Smooth muscle cell of the pulmonary artery (primary cell): ENCODE data around the gene NDRG4. TPM values are rescaled to one million over a fixed set of nuclear protein-coding genes. Genes with fewer than 3 reads are reported as not detected.

Experiments
- total RNA-seq: library from RNA; depleted of rRNA; stranded (reverse); fragments of >200 nt; gene quantifications from 2 replicates; pipeline ENCODE4 v1.2.3, GENCODE V29; 2014

Gene NDRG4, protein sequence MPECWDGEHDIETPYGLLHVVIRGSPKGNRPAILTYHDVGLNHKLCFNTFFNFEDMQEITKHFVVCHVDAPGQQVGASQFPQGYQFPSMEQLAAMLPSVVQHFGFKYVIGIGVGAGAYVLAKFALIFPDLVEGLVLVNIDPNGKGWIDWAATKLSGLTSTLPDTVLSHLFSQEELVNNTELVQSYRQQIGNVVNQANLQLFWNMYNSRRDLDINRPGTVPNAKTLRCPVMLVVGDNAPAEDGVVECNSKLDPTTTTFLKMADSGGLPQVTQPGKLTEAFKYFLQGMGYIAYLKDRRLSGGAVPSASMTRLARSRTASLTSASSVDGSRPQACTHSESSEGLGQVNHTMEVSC
- 6.2 and 10.2 TPM in 2 replicates for total RNA-seq

DNA sequence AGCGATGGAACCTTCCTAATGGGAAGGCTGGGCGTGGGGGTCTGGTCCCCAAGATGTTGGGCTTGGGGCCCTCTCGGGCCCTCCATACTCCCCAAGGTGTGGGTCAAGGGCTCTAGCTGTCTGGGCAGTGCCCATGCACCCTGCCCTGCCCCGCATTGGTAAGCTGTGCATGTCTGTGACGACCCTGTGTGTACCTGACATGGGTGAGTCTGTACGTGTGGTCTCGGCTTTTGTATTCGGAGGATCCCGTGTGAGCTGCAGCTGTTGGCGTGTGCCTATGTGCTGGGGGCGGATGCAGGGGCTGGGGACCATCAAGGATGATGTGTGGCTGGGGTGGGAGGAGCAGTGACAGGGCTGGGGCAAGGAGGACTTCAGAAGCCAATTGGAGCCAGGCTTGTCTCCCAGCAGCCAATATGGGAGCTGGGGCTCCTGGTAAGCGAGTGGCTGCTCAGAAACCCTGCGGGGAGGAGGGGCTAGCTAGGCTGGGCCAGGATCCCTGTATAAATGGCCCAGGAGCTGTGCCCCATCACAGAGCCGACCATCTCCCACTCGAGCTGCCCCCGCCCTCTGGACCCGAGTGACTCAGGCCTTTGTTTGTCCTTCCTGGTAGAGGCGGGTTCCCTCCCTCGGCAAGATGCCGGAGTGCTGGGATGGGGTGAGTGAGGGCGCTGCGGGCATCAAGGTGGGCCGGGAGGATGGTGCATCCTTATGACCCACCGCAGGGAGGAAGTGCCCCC, at the start of gene NDRG4:
Gene NDRG4, plus strand, starts transcription at position 529 of the 737 bp plus-strand sequence. Its CDS starts 106 bp downstream, at position 635.

DNA sequence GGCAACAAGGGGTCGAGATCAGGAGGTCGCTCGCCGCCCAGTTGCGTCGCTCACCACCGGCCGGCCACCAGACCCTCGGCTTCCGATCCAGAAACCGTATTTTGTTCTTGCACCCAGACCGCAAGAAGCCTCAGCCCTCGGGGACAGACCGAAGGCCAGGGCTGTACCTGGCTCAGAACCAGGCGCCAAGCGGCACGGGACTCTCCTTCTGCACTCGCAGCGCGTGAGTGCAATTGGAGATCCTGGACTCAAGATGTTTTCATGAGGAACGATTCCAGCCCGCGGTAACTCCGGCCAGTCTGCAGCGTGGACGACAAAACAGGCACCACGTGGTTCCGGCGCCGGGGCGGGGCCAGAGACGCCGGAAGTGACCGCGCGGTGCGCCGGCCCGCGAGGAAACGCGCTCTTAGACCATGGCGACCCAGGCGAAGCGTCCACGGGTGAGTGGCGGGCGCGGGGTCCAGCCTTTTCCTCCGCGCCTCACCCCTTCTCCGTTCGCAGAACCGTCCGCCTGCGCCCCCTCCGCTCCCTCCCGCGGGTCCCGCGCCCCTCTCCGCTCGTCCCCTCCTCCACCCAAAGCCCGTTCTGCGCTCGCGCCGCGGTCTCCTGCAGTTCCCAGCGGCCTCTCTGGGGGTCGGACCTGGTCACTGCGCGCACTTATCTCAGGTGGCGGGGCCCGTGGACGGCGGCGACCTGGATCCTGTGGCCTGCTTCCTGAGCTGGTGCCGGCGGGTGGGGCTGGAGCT, 15.4 kb downstream of the NDRG4 start, which contains the start of gene SETD6:
Gene SETD6, plus strand, starts transcription at position 393 of the 746 bp plus-strand sequence. Its CDS starts 21 bp downstream, at position 414.

Other genes starting within 250 kb of the NDRG4 start
- not detected in 2 replicates for gene PRSS54, start 205.1 kb upstream of the NDRG4 start, total RNA-seq
- 1.9 and 2.0 TPM in 2 replicates for gene GINS3, start 107.7 kb upstream of the NDRG4 start, total RNA-seq
- gene SETD6, start 15.4 kb downstream of the NDRG4 start, total RNA-seq = 10.2 and 17.8 TPM in 2 replicates
- 162 and 177 TPM in 2 replicates for gene CNOT1, start 129.7 kb downstream of the NDRG4 start, total RNA-seq
- gene SLC38A7, start 184.6 kb downstream of the NDRG4 start, total RNA-seq = 31.7 and 43.7 TPM in 2 replicates
- 35.3 and 49.3 TPM in 2 replicates for gene GOT2, start 234.2 kb downstream of the NDRG4 start, total RNA-seq